ENCODE results near the gene GGTLC3. TPM values are rescaled to one million over a fixed set of nuclear protein-coding genes. Genes with fewer than 3 reads are reported as not detected.
"Not testable (repeated sequence)": the region's sequence is repeated elsewhere in the genome, so short reads cannot be mapped to it uniquely, and the experiment has no call there.

Gene GGTLC3
- total and polyA plus RNA-seq, 10 of the 15 experiments (the other 5 are each of a cell fraction or from before 2014, with no cell fraction given) = not detected

- H3K4me2 ChIP-seq (ENCODE audit: control insufficient read depth, insufficient read depth); RAD21 ChIA-PET (ENCODE audit: unreplicated experiment); FAIRE-seq; H4K20me1 ChIP-seq (ENCODE audit: control insufficient read depth, insufficient read depth); intact Hi-C loops (cut with micrococcal nuclease; ENCODE audit: unreplicated experiment); BruUV-seq (replicated peaks); H2AFZ ChIP-seq (ENCODE audit: control insufficient read depth, low read depth, low read length); H3K27me3 ChIP-seq (replicated peaks in 1 of 2; ENCODE audit: control insufficient read depth in 2 of 2, insufficient read depth in 2 of 2, low read length in 1 of 2); H3K4me1 ChIP-seq (ENCODE audit: control insufficient read depth, insufficient read depth, low read length); H3K79me2 ChIP-seq (ENCODE audit: control insufficient read depth, insufficient read depth, low read length); POLR2A ChIA-PET; H3K9me3 ChIP-seq (replicated peaks; ENCODE audit: control insufficient read depth, insufficient read depth, low read length); SMC1A ChIA-PET (ENCODE audit: uncharacterized antibody, unreplicated experiment); in situ Hi-C loops (cut with MboI); DNase-seq (ENCODE audit: low read depth, low spot score); H3K4me3 ChIP-seq; H3K27ac ChIP-seq (ENCODE audit: control insufficient read depth, insufficient read depth); H3K36me3 ChIP-seq (ENCODE audit: control insufficient read depth in 2 of 2, insufficient read depth in 2 of 2, low read length in 1 of 2); H3K9ac ChIP-seq (ENCODE audit: control insufficient read depth, insufficient read depth, low read length); CTCF ChIA-PET: not testable (repeated sequence)
- ATAC-seq = peak; percentile 90
- WGBS (ENCODE audit: insufficient coverage, insufficient replicate concordance, low lambda C conversion rate, missing lambda C conversion rate) = 0% methylated on average over 20 of the region's 66 CpGs
- TF ChIP-seq ZBTB40 (IDR thresholded peaks at IDR 0.05; ENCODE audit: borderline replicate concordance) = peak; percentile 27; the same call in 1 of the 2 replicates
- peak in 1 of 2 experiments; percentile 44; a peak in 1 of 3 replicates for TF ChIP-seq EGR1 (IDR thresholded peaks at IDR 0.05; ENCODE audit: borderline replicate concordance in 1 of 2, low read depth in 2 of 2, low read length in 2 of 2)
Observed at GRCh38 chr22:18528597-18529415, 10.8 kb upstream of the GGTLC3 start.

GRCh38 chr22:18527752-18528596, 10.0 kb upstream of the GGTLC3 start, which contains the start of gene TMEM191B:
TSS of gene TMEM191B (plus strand) at chr22:18527802. CDS start at chr22:18527981, 179 bp downstream.
- BruUV-seq (replicated peaks); H3K9ac ChIP-seq (ENCODE audit: control insufficient read depth, insufficient read depth, low read length); H3K4me1 ChIP-seq (ENCODE audit: control insufficient read depth, insufficient read depth, low read length); H2AFZ ChIP-seq (ENCODE audit: control insufficient read depth, low read depth, low read length); POLR2A ChIA-PET; in situ Hi-C loops (cut with MboI); H3K9me3 ChIP-seq (replicated peaks; ENCODE audit: control insufficient read depth, insufficient read depth, low read length); CTCF ChIA-PET; DNase-seq (ENCODE audit: low read depth, low spot score); H3K4me2 ChIP-seq (ENCODE audit: control insufficient read depth, insufficient read depth); H4K20me1 ChIP-seq (ENCODE audit: control insufficient read depth, insufficient read depth); FAIRE-seq; RAD21 ChIA-PET (ENCODE audit: unreplicated experiment); SMC1A ChIA-PET (ENCODE audit: uncharacterized antibody, unreplicated experiment); H3K27ac ChIP-seq (ENCODE audit: control insufficient read depth, insufficient read depth); H3K27me3 ChIP-seq (replicated peaks in 1 of 2; ENCODE audit: control insufficient read depth in 2 of 2, insufficient read depth in 2 of 2, low read length in 1 of 2); H3K4me3 ChIP-seq; intact Hi-C loops (cut with micrococcal nuclease; ENCODE audit: unreplicated experiment); H3K79me2 ChIP-seq (ENCODE audit: control insufficient read depth, insufficient read depth, low read length); H3K36me3 ChIP-seq (ENCODE audit: control insufficient read depth in 2 of 2, insufficient read depth in 2 of 2, low read length in 1 of 2): not testable (repeated sequence)
- WGBS (ENCODE audit: insufficient coverage, insufficient replicate concordance, low lambda C conversion rate, missing lambda C conversion rate) = no CpG with 5 or more reads among the region's 65 CpGs
- ATAC-seq = peak; percentile 51

- FAIRE-seq; CTCF ChIA-PET; H3K4me3 ChIP-seq; intact Hi-C loops (cut with micrococcal nuclease; ENCODE audit: unreplicated experiment); RAD21 ChIA-PET (ENCODE audit: unreplicated experiment); H2AFZ ChIP-seq (ENCODE audit: control insufficient read depth, low read depth, low read length); SMC1A ChIA-PET (ENCODE audit: uncharacterized antibody, unreplicated experiment); POLR2A ChIA-PET; in situ Hi-C loops (cut with MboI); H3K36me3 ChIP-seq (ENCODE audit: control insufficient read depth in 2 of 2, insufficient read depth in 2 of 2, low read length in 1 of 2); BruUV-seq (replicated peaks); H3K9ac ChIP-seq (ENCODE audit: control insufficient read depth, insufficient read depth, low read length); H3K27ac ChIP-seq (ENCODE audit: control insufficient read depth, insufficient read depth); H4K20me1 ChIP-seq (ENCODE audit: control insufficient read depth, insufficient read depth); H3K27me3 ChIP-seq (replicated peaks in 1 of 2; ENCODE audit: control insufficient read depth in 2 of 2, insufficient read depth in 2 of 2, low read length in 1 of 2); H3K4me2 ChIP-seq (ENCODE audit: control insufficient read depth, insufficient read depth); DNase-seq (ENCODE audit: low read depth, low spot score); H3K79me2 ChIP-seq (ENCODE audit: control insufficient read depth, insufficient read depth, low read length); H3K9me3 ChIP-seq (replicated peaks; ENCODE audit: control insufficient read depth, insufficient read depth, low read length); H3K4me1 ChIP-seq (ENCODE audit: control insufficient read depth, insufficient read depth, low read length): not testable (repeated sequence)
- ATAC-seq = peak; percentile 46
- no CpG with 5 or more reads among the region's 4 CpGs for WGBS (ENCODE audit: insufficient coverage, insufficient replicate concordance, low lambda C conversion rate, missing lambda C conversion rate)
Observed at GRCh38 chr22:18523328-18523727, 5.4 kb upstream of the GGTLC3 start.
